Uterus (tissue), 4 donors: Measurements from ENCODE around the gene HCN4. TPM values are rescaled to one million over a fixed set of nuclear protein-coding genes. Genes with fewer than 3 reads are reported as not detected.

Experiments used
- DNase-seq, 2 donors: peaks; one replicate each; pipeline ENCODE4 v3.0.0-alpha.2; 2019 to 2020
- H3K27ac ChIP-seq, 2 donors: fragments of 200-600 bp; sonication (generic); 1 replicate in 1 of 2; 2 replicates in 1 of 2; pipeline ENCODE4 v1.5.1; 2016 to 2018
- H3K27me3 ChIP-seq, 2 donors: fragments of 200-600 bp; sonication (generic); one replicate each; pipeline ENCODE4 v1.5.1; 2018 to 2019; ENCODE audit warnings: control low read depth in 1 of 2
- H3K36me3 ChIP-seq, 2 donors: fragments of 200-600 bp; sonication (generic); one replicate each; pipeline ENCODE4 v1.5.1; 2019; ENCODE audit warnings: control low read depth in 1 of 2
- H3K4me1 ChIP-seq, 2 donors: fragments of 200-600 bp; sonication (generic); one replicate each; pipeline ENCODE4 v1.5.1; 2018 to 2019; ENCODE audit warnings: control low read depth in 1 of 2
- H3K4me3 ChIP-seq, 2 donors: fragments of 200-600 bp; sonication (generic); 1 replicate in 1 of 2; 2 replicates in 1 of 2; pipeline ENCODE4 v1.5.1; 2018 to 2019; ENCODE audit warnings: mild to moderate bottlenecking in 1 of 2
- H3K9me3 ChIP-seq, 2 donors: fragments of 200-600 bp; sonication (generic); one replicate each; pipeline ENCODE4 v1.5.1; 2019; ENCODE audit warnings: control low read depth in 1 of 2
- CTCF ChIP-seq, 4 experiments: fragments of 200-600 bp in 2 of 4; fragments of 450-650 bp in 2 of 4; sonication (generic) in 2 of 4; IDR thresholded peaks; one replicate each; pipeline ENCODE4 v1.5.1; 2016 to 2019; ENCODE audit warnings: antibody characterized with exemption in 4 of 4, mild to moderate bottlenecking in 2 of 4, moderate library complexity in 1 of 4
- POLR2A ChIP-seq, 2 donors: fragments of 450-650 bp; IDR thresholded peaks; one replicate each; pipeline ENCODE4 v1.6.1; 2016; ENCODE audit warnings: antibody characterized with exemption in 2 of 2, mild to moderate bottlenecking in 1 of 2, moderate library complexity in 1 of 2
- intact Hi-C: fragments of 100-400 bp; cut with DNase I; formaldehyde crosslinking; loops from one replicate; pipeline ENCODE4 v1.15.1; 2023; ENCODE audit warnings: low total_unique reads
- total RNA-seq, 4 donors: library from RNA; depleted of rRNA in 3 of 4; stranded (reverse); fragments of >200 nt in 3 of 4; gene quantifications; one replicate each; pipeline versions ENCODE4 v1.1.0 to v1.2.4, GENCODE V29; 2014 to 2023
- donor health status: DM: yes; HTN: yes; CAD: no.

The HCN4 gene
- total RNA-seq, 4 donors from 2014 or later, result 0.07 TPM; not detected in 3

DNA sequence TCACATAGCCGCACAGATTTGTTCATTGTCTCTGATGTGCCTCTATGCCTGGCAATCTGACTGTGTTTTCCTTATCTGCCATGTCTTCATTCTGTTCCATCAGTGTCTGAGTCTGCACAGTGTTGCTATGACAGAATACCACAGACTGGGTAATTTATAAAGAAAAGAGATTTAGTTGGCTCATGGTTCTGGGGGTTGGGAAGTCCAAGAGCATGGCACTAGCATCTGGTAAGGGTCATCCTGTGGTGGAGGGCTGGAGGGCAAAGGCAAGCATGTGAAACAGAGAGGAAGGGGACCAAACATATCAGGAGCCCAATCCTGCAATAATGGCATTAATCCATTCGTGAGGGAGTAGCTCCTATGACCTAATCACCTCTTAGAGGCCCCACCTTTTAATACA is 11.9 kb upstream of the HCN4 start:
- intact Hi-C loops, result no loop called here
- Histone ChIP-seq H3K27ac (no peak overlapping the region), H3K36me3 (no peaks in the 10 kb centered on the region), H3K4me3 (no peak overlapping the region), H3K27me3 (no peaks in the 10 kb centered on the region), H3K4me1 (no peaks in the 10 kb centered on the region), H3K9me3 (no peaks in the 10 kb centered on the region)
- no peak for DNase-seq
- no peak for TF ChIP-seq CTCF (IDR thresholded peaks at IDR 0.05)
- TF ChIP-seq POLR2A (IDR thresholded peaks at IDR 0.05), result no peak

GRCh38 chr15:73378089-73378488 is 9.3 kb upstream of the HCN4 start:
- H3K4me3 ChIP-seq, result no peak overlapping the region
- H3K27me3 ChIP-seq, result no peaks in the 10 kb centered on the region
- no peaks in the 10 kb centered on the region for H3K9me3 ChIP-seq
- no peaks in the 10 kb centered on the region for H3K4me1 ChIP-seq
- no peak for DNase-seq
- no peak overlapping the region for H3K27ac ChIP-seq
- TF ChIP-seq CTCF (IDR thresholded peaks at IDR 0.05) (no peak), POLR2A (IDR thresholded peaks at IDR 0.05) (no peak)
- intact Hi-C loops, result no loop called here
- no peaks in the 10 kb centered on the region for H3K36me3 ChIP-seq

- TF ChIP-seq POLR2A (IDR thresholded peaks at IDR 0.05) (no peak), CTCF (IDR thresholded peaks at IDR 0.05) (no peak)
- no peak overlapping the region for H3K4me3 ChIP-seq
Observed at GRCh38 chr15:73375755-73376305, 7.1 kb upstream of the HCN4 start.

GRCh38 chr15:73375012-73375411 is 6.3 kb upstream of the HCN4 start:
- intact Hi-C loops, result no loop called here
- no peak for TF ChIP-seq CTCF (IDR thresholded peaks at IDR 0.05)
- TF ChIP-seq POLR2A (IDR thresholded peaks at IDR 0.05), result no peak

More at GRCh38 chr15:73375755-73376305, 7.1 kb upstream of the HCN4 start:
- Histone ChIP-seq H3K36me3 (no peaks in the 10 kb centered on the region), H3K27ac (no peak overlapping the region), H3K27me3 (no peaks in the 10 kb centered on the region), H3K9me3 (no peaks in the 10 kb centered on the region), H3K4me1 (no peaks in the 10 kb centered on the region)
- intact Hi-C loops, result no loop called here
- no peak for DNase-seq

GRCh38 chr15:73374604-73375003 is 5.8 kb upstream of the HCN4 start:
- TF ChIP-seq POLR2A (IDR thresholded peaks at IDR 0.05), result no peak
- TF ChIP-seq CTCF (IDR thresholded peaks at IDR 0.05), result no peak
- H3K27ac ChIP-seq, result no peak overlapping the region
- intact Hi-C loops, result no loop called here
- H3K9me3 ChIP-seq, result no peaks in the 10 kb centered on the region
- H3K36me3 ChIP-seq, result no peaks in the 10 kb centered on the region
- DNase-seq, result no peak
- H3K4me1 ChIP-seq, result no peaks in the 10 kb centered on the region
- no peaks in the 10 kb centered on the region for H3K27me3 ChIP-seq
- H3K4me3 ChIP-seq, result no peak overlapping the region

More at GRCh38 chr15:73375012-73375411, 6.3 kb upstream of the HCN4 start:
- DNase-seq, result no peak
- H3K9me3 ChIP-seq, result no peaks in the 10 kb centered on the region
- no peak overlapping the region for H3K27ac ChIP-seq
- H3K36me3 ChIP-seq, result no peaks in the 10 kb centered on the region
- H3K27me3 ChIP-seq, result no peaks in the 10 kb centered on the region
- no peak overlapping the region for H3K4me3 ChIP-seq
- H3K4me1 ChIP-seq, result no peaks in the 10 kb centered on the region
